ENCODE data around the gene LAMC1.

Gene LAMC1

DNA sequence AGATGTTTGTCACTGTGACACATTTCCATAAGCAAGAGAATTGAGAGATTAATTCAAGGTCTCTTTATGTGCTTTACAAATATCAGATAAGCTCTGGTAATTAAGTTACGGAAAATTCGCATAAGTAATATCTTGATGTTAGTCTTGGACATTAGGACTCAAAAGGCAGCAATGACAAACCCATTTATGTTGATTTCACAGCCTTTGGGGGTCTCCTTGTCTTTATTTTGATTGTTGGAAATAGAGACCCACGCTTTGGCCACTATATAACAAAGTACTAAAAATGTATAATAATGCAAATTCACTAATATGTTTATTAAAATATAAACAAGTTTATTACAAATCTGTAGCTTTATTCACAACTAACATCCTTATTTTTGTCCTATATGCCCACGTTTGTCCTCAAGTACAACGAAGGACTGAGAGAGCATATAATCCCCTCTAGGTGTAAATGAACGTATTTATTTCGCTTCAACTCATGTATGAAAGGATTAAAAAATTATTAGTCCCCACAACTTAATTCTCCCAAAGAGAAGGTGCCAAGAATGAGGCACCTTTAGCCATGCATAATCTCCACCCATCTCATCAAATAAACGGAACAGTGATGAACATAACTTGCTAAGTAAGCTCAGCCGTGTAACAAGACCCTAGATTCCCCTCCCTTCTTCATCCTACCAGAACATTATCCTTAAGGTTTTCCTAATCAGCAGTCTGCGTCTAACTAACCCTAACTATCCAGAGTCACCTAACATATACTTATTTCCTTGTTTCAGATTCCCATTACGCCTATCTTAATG, 1.6 kb upstream of the LAMC1 start:
- no peak for DNase-seq

GRCh38 chr1:183022202-183023145, 746 bp upstream of the LAMC1 start:
- peak; percentile 92 for DNase-seq

DNA sequence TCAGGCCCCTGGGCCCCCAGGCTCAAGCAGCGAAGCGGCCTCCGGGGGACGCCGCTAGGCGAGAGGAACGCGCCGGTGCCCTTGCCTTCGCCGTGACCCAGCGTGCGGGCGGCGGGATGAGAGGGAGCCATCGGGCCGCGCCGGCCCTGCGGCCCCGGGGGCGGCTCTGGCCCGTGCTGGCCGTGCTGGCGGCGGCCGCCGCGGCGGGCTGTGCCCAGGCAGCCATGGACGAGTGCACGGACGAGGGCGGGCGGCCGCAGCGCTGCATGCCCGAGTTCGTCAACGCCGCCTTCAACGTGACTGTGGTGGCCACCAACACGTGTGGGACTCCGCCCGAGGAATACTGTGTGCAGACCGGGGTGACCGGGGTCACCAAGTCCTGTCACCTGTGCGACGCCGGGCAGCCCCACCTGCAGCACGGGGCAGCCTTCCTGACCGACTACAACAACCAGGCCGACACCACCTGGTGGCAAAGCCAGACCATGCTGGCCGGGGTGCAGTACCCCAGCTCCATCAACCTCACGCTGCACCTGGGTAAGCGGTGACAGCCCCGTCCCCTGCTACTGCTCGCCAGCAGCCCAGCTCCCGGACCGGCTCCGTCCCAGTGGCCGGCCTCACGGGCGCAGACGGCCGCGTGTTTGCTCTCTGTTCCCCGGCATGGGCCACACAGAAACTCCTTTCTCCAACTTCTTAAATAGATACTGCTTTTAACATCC, 539 bp downstream of the LAMC1 start:
- DNase-seq = peak; percentile 90

DNA sequence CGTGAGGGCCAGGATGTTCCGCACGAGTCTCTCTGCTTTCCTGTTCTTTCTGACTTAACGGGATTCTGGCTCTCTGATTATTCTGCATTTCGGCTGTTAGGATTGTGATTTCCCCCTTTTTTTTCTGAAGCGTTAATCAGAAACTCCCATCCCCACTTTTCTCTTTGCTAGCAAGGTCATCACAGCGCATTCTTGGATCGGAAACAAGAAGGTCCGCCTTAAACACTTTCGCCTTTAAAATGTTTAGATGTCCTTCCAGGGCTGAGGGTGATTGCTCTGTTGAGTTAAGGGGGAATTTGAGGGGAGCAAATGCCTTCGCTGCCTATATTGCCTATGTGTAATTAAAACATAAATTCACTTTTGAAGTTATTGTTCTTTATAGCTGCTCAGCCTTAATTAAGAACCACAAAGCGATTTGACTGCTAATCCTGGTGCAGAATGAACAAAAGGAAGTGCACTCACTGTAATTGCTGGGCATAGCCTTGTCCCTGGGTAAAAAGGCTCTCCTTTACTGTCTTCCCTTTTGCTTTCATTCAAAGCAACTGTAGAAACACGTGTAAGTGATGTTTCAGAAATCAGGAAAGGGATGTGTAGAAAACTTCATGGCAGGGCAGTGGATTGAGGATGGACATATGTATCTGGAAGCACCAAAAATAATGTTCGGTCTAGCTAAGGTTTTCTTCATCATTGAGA, 1.2 kb downstream of the LAMC1 start:
- no peak for DNase-seq

GRCh38 chr1:183025010-183025337, 1.8 kb downstream of the LAMC1 start:
- DNase-seq = no peak

GRCh38 chr1:183025782-183026774, 2.9 kb downstream of the LAMC1 start:
- no peak for DNase-seq

DNA sequence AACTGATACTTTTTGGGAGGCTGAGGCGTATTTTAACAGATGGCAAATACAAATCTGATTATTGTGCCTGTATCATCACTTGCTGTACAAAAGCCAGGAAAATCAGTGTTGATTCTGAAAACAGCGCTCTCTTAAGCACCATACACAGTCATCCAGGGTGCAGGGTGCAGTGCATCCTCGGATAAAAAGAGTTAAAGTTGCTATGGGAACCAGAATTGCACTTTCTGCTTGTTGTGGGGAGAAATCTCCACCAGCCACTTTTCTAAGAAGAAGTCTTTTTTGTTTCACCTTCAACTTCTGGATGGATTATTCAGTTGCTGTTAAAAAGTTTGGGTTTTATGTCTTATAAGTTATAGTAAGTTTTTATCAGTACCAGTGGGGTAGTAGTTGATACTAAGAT, 3.8 kb downstream of the LAMC1 start:
- DNase-seq = no peak

GRCh38 chr1:183027791-183028190, 4.6 kb downstream of the LAMC1 start:
- peak; percentile 52 for DNase-seq

GRCh38 chr1:183029591-183030000, 6.4 kb downstream of the LAMC1 start:
- peak; percentile 73 for DNase-seq

GRCh38 chr1:183030053-183030452, 6.8 kb downstream of the LAMC1 start:
- peak; percentile 57 for DNase-seq

DNA sequence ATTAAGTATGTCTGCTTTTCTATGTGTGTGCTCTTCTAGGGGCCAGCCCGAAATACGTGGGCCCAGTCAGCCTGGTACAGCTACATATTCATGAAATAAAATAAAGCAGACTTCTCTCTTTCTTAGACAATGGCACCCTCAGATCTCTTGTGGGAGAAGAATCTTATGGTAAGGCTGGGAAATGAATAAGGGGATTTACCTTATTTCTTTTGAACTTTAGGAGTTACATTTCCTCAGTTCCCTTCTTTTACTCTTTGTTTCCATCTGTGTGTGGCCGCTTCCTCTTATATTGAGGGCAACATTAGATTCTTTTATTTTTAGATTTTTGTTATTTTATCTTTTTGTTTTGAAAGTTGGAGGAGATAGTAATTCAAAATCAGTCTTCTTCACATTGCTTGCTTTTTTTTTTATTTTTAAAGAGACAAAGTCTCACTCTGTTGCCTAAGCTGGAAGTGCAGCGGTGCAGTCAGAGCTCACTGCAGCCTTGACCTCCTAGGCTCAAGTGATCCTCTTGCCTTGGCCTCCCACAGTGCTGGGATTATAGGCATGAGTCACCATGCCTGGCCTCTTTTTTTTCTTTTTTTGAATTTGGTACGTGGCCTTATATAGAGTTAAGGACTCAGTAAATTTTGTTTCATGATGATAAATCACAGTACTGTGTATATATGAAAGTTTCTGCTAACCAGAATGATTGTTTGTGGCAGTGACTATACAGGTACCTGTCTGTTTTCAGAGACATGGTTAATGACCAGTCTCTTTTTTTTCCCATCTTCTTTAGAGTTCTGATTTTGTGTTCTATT, 9.1 kb downstream of the LAMC1 start:
- peak; percentile 55 for DNase-seq

- peak; percentile 67 for DNase-seq
These were observed 10.0 kb downstream of the LAMC1 start for GRCh38 chr1:183033205-183033604.

GRCh38 chr1:183034682-183035081, 11.5 kb downstream of the LAMC1 start:
- no peak for DNase-seq

DNA sequence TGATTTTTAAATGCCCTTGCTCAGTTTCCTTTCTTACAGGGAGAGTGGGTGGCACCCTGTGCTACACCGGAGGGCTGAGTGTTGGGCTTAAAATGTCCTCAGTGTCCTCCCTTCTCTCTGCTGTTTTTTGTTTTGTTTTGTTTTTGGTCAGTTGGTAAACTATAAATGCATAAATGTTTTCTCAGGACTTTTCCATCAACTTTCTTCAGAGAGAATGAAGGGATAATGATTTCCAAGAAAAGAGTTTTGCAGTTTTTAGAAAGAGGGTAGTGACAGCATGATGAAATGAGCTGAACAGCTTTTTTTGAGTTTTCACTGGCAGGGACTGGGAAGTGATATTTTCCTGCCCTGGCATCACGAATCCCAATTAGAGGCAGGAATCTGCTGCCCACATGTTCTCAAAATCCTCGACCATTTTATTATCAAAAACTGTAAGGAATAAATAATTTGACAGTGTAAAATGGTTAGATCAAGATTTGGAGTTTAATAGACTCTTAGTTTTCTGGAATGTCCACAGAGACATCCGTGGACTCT, 15.2 kb downstream of the LAMC1 start:
- DNase-seq = no peak

DNA sequence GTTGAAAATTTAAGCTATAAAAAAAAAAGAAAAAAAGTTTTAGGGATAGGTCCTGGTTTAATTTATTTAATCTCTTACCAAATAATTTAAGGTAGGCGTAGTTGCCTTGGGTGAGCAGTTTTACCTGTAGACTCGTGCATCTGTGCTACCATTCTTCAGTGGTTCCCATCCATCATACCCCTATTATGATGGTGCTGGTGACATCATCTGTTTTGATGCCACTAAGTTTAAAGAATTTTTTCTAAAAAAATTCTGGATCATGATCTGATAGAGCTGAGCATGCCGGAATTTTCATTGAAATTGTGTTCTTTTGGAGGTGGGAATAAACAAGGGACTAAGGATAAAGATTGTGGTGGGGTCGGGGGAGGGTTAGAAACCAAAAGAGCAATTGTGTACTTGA, 15.7 kb downstream of the LAMC1 start:
- no peak for DNase-seq

- no peak for DNase-seq
These were observed 16.1 kb downstream of the LAMC1 start for GRCh38 chr1:183039330-183039729.

- peak; percentile 50 for DNase-seq
These were observed 16.8 kb downstream of the LAMC1 start for GRCh38 chr1:183039985-183040447.

DNA sequence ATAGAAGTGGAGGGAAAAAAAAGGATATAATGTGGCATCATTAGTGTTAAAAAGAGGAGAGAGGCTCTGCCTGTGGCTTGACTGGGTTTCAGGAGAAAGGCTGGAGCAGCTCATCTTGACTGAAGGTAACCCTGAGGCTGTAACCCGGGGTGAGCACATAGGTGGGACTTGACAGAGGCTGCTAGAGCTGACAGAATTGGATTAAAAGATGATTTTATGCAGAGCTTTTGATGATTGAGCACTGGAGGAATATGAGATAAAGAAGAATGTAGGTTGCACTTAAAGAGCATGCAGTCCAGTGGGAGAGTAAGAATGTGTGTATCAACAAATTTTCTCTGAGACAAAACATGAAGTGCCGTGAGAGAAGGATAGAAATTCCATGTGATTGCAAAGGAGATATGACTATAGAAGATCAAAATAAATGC, 17.3 kb downstream of the LAMC1 start:
- no peak for DNase-seq

DNA sequence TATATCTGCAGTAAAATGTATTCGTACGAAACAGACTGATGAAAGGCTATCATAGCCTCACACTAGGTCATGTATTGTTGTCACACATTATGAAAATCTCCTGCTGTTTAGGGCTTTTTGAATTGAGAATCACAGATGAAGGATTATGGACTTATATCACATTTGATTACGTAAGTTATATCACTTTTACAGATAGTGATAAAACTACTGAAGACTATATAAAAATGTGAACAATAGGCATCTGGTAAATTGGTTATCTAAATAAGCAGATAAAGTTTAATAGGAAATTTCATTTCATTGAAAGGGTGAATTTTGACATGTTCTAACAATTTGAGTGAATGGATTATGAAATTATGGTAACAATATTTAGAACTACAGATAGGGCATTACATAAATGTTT, 20.0 kb downstream of the LAMC1 start:
- DNase-seq = no peak

All from islet precursor cell (in vitro differentiated cells).